Upper lobe of left lung (tissue), 4 donors: ENCODE data around the gene TTBK2.

Experiments
- EP300 ChIP-seq, 4 donors: sonication (generic); formaldehyde crosslinking; IDR thresholded peaks; one replicate each; pipeline ENCODE4 v1.5.1; 2017; ENCODE audit warnings: antibody characterized with exemption in 4 of 4, control low read depth in 2 of 4
- TF ChIP-seq, protein P1 (sequence below), 6 experiments: fragments of 450-650 bp in 4 of 6; fragments of 200-600 bp in 2 of 6; sonication (generic) in 2 of 6; IDR thresholded peaks; one replicate each; pipeline ENCODE4 v1.5.1; 2016 to 2019; ENCODE audit warnings: antibody characterized with exemption in 6 of 6

DNA sequence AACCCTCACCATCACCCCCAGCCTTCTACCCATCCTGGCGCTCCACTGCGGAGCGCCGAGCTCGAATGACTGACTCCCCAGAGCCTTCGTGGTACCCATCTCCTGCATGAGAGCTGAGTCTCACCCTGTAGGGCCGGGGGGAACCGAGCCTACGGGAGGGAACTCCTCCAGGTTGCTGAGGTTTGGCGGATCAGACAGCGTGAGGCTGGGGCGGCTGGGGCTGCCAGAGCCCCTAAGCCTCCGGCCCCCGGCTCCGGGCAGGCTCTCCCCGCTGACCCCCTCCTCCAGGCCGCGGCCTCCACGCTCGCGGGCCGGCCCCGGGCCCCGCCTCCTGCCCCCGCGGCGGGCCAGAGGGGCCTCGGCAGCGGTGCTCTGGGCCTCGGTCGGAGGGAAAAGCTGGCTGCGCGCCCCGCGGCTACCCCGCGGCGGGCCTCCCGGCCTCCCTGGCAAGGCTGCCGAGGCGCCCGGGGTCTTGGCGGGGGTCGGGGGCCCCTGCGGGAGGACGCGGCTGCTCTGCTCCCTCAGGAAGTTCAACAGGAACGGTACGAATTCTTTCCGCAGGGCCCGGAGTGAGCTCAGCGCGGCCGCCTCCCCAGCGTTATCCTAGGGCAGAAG is 184.3 kb downstream of the TTBK2 start:
- TF ChIP-seq, protein P1, sequence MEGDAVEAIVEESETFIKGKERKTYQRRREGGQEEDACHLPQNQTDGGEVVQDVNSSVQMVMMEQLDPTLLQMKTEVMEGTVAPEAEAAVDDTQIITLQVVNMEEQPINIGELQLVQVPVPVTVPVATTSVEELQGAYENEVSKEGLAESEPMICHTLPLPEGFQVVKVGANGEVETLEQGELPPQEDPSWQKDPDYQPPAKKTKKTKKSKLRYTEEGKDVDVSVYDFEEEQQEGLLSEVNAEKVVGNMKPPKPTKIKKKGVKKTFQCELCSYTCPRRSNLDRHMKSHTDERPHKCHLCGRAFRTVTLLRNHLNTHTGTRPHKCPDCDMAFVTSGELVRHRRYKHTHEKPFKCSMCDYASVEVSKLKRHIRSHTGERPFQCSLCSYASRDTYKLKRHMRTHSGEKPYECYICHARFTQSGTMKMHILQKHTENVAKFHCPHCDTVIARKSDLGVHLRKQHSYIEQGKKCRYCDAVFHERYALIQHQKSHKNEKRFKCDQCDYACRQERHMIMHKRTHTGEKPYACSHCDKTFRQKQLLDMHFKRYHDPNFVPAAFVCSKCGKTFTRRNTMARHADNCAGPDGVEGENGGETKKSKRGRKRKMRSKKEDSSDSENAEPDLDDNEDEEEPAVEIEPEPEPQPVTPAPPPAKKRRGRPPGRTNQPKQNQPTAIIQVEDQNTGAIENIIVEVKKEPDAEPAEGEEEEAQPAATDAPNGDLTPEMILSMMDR (IDR thresholded peaks at IDR 0.05), result no peak
- no peak for TF ChIP-seq EP300 (IDR thresholded peaks at IDR 0.05)
